ENCODE data around the gene ATXN1. TPM values are rescaled to one million over a fixed set of nuclear protein-coding genes. Genes with fewer than 3 reads are reported as not detected.

ATXN1 gene
- total RNA-seq, 4 donors from 2014 or later = 48.7 to 166 (median 105) TPM

- no peaks in the 10 kb centered on the region for H3K4me1 ChIP-seq
- in situ Hi-C loops (cut with MboI; ENCODE audit: low pct_ligation_motif_present in 1 of 4, low pct_unique_long_range_greater_than_20kb in 1 of 4, low sequenced_read_pairs in 3 of 4) = no loop called here
- intact Hi-C loops (cut with DNase I; ENCODE audit: low total_unique reads) = no loop called here
- no peaks in the 10 kb centered on the region for H3K9me3 ChIP-seq
- H3K36me3 ChIP-seq = no peaks in the 10 kb centered on the region
- no peak for DNase-seq
- WGBS, 2 donors (ENCODE audit: low coverage in 1 of 2) = 55 to 70% methylated on average over 1 of the region's 1 CpG
- H3K27me3 ChIP-seq = no peaks in the 10 kb centered on the region
- no peak overlapping the region for H3K4me3 ChIP-seq
- no peak overlapping the region for H3K27ac ChIP-seq
- TF ChIP-seq CTCF (IDR thresholded peaks at IDR 0.05) = no peak
- TF ChIP-seq POLR2AphosphoS5 (IDR thresholded peaks at IDR 0.05) = no peak
- no peak for TF ChIP-seq EP300 (IDR thresholded peaks at IDR 0.05; ENCODE audit: low read depth)
- no peak for TF ChIP-seq POLR2A (IDR thresholded peaks at IDR 0.05)
These were observed 103.5 kb downstream of the ATXN1 start for GRCh38 chr6:16657768-16658167.

GRCh38 chr6:16656451-16656850, 104.8 kb downstream of the ATXN1 start:
- peaks cover 0 to 7% (median 2%) of the 10 kb centered on the region in 4 donors for H3K4me1 ChIP-seq
- no peaks in the 10 kb centered on the region for H3K36me3 ChIP-seq
- WGBS, 2 donors (ENCODE audit: low coverage in 1 of 2) = 90 to 95% methylated on average over 3 to 4 of the region's 4 CpGs
- H3K27ac ChIP-seq = no peak overlapping the region
- H3K27me3 ChIP-seq = no peaks in the 10 kb centered on the region
- in situ Hi-C loops (cut with MboI; ENCODE audit: low pct_ligation_motif_present in 1 of 4, low pct_unique_long_range_greater_than_20kb in 1 of 4, low sequenced_read_pairs in 3 of 4) (no loop called here), intact Hi-C loops (cut with DNase I; ENCODE audit: low total_unique reads) (no loop called here)
- no peaks in the 10 kb centered on the region for H3K9me3 ChIP-seq
- no peak for TF ChIP-seq CTCF (IDR thresholded peaks at IDR 0.05)
- TF ChIP-seq POLR2AphosphoS5 (IDR thresholded peaks at IDR 0.05) = no peak
- TF ChIP-seq EP300 (IDR thresholded peaks at IDR 0.05; ENCODE audit: low read depth) = no peak
- no peak for TF ChIP-seq POLR2A (IDR thresholded peaks at IDR 0.05)
- no peak overlapping the region for H3K4me3 ChIP-seq
- no peak for DNase-seq

GRCh38 chr6:16654701-16655100, 106.6 kb downstream of the ATXN1 start:
- 75% methylated on average over 1 of the region's 1 CpG; no CpG with 5 or more reads in 1 of the 2 donors for WGBS, 2 donors (ENCODE audit: low coverage in 1 of 2)
- TF ChIP-seq POLR2AphosphoS5 (IDR thresholded peaks at IDR 0.05) = no peak
- TF ChIP-seq POLR2A (IDR thresholded peaks at IDR 0.05) = no peak
- intact Hi-C loops (cut with DNase I; ENCODE audit: low total_unique reads) = no loop called here
- Histone ChIP-seq H3K27ac (no peak overlapping the region), H3K4me3 (no peak overlapping the region), H3K27me3 (no peaks in the 10 kb centered on the region), H3K4me1 (peaks cover 0 to 7% (median 2%) of the 10 kb centered on the region in 4 donors), H3K36me3 (no peaks in the 10 kb centered on the region), H3K9me3 (no peaks in the 10 kb centered on the region)
- no peak for DNase-seq
- in situ Hi-C loops (cut with MboI; ENCODE audit: low pct_ligation_motif_present in 1 of 4, low pct_unique_long_range_greater_than_20kb in 1 of 4, low sequenced_read_pairs in 3 of 4) = no loop called here

DNA sequence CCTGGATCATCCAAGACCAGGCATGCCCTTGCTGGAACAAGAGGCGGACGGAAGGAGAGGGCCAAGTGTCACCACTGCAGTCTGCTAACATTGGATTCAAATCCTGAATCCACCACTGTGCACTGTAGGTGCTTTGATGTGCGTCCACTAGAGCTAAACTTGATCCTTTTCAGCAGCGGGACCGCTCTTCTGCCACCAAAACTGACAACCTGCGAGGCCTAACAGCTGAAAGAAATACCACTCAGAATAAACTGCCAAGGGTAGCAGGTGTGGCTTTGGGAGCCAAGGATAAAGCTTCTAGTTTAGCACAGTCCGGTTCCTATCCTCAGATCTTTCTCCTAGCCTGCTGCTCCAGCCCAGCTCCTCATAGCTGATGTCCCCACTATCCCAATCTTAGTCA, 108.0 kb downstream of the ATXN1 start:
- no peaks in the 10 kb centered on the region for H3K36me3 ChIP-seq
- WGBS, 2 donors (ENCODE audit: low coverage in 1 of 2) = 97 to 100% methylated on average over 6 to 7 of the region's 7 CpGs
- no peak overlapping the region for H3K4me3 ChIP-seq
- no peak overlapping the region for H3K27ac ChIP-seq
- DNase-seq = no peak
- H3K9me3 ChIP-seq = no peaks in the 10 kb centered on the region
- in situ Hi-C loops (cut with MboI; ENCODE audit: low pct_ligation_motif_present in 1 of 4, low pct_unique_long_range_greater_than_20kb in 1 of 4, low sequenced_read_pairs in 3 of 4) = no loop called here
- peaks cover 0 to 7% (median 2%) of the 10 kb centered on the region in 4 donors for H3K4me1 ChIP-seq
- TF ChIP-seq CTCF (IDR thresholded peaks at IDR 0.05) = no peak
- TF ChIP-seq EP300 (IDR thresholded peaks at IDR 0.05; ENCODE audit: low read depth) = no peak
- TF ChIP-seq POLR2AphosphoS5 (IDR thresholded peaks at IDR 0.05) = no peak
- TF ChIP-seq POLR2A (IDR thresholded peaks at IDR 0.05) = no peak
- H3K27me3 ChIP-seq = no peaks in the 10 kb centered on the region
- intact Hi-C loops (cut with DNase I; ENCODE audit: low total_unique reads) = no loop called here

- Histone ChIP-seq H3K27me3 (no peaks in the 10 kb centered on the region), H3K9me3 (no peaks in the 10 kb centered on the region), H3K36me3 (no peaks in the 10 kb centered on the region), H3K4me3 (no peak overlapping the region), H3K27ac (no peak overlapping the region), H3K4me1 (peaks cover 0 to 7% (median 2%) of the 10 kb centered on the region in 4 donors)
- in situ Hi-C loops (cut with MboI; ENCODE audit: low pct_ligation_motif_present in 1 of 4, low pct_unique_long_range_greater_than_20kb in 1 of 4, low sequenced_read_pairs in 3 of 4) (no loop called here), intact Hi-C loops (cut with DNase I; ENCODE audit: low total_unique reads) (no loop called here)
- WGBS, 2 donors (ENCODE audit: low coverage in 1 of 2) = 49 to 51% methylated on average over 3 to 6 of the region's 6 CpGs
- no peak for TF ChIP-seq POLR2A (IDR thresholded peaks at IDR 0.05)
- TF ChIP-seq POLR2AphosphoS5 (IDR thresholded peaks at IDR 0.05) = no peak
- no peak for TF ChIP-seq EP300 (IDR thresholded peaks at IDR 0.05; ENCODE audit: low read depth)
- TF ChIP-seq CTCF (IDR thresholded peaks at IDR 0.05) = no peak
- no peak for DNase-seq
These were observed 109.4 kb downstream of the ATXN1 start for GRCh38 chr6:16651871-16652270.

Data from transverse colon (tissue), 4 donors.